ENCODE results near the gene CHN2.

Gene CHN2

DNA sequence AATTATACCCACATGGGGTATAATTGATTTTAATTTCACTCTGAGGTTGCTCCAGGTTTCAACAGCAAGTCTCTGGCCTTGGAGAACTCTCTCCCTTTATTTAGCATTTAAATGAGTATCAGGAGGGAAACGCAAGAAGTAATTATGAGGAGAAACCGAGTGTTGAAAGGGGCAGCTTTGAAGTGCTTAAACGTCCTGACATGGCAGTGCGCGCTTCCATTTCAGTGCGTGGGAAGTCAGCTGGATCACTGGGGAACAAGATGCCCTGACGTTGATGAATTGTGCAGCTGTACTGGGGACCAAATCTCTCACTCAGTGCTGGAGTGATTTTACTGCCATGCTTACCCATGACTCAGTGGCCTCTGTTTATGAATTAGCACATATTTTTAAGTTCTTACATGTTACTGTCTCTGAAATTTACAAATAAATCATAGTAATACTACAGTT, 263.0 kb downstream of the CHN2 start:
- Histone ChIP-seq H3K9me3 (ENCODE audit: control insufficient read depth, insufficient read depth, low read length) (no peaks in the 10 kb centered on the region), H3K27ac (ENCODE audit: low read depth, low read length) (peak overlapping the region; percentile 34), H3K4me1 (ENCODE audit: control insufficient read depth, insufficient read depth, low read length) (peaks cover 7% of the 10 kb centered on the region; the same call in 1 of the 2 replicates), H3K4me3 (ENCODE audit: low read depth, low read length) (no peak overlapping the region), H3K27me3 (ENCODE audit: control insufficient read depth, insufficient read depth, low read length) (no peaks in the 10 kb centered on the region), H3K9ac (ENCODE audit: low read depth, low read length) (no peak overlapping the region), H3K36me3 (ENCODE audit: control insufficient read depth, insufficient read depth, low read length) (no peaks in the 10 kb centered on the region)

- Histone ChIP-seq H3K9me3 (ENCODE audit: control insufficient read depth, insufficient read depth, low read length) (no peaks in the 10 kb centered on the region), H3K4me1 (ENCODE audit: control insufficient read depth, insufficient read depth, low read length) (peaks cover 7% of the 10 kb centered on the region; the same call in 1 of the 2 replicates), H3K9ac (ENCODE audit: low read depth, low read length) (no peak overlapping the region), H3K36me3 (ENCODE audit: control insufficient read depth, insufficient read depth, low read length) (no peaks in the 10 kb centered on the region), H3K27me3 (ENCODE audit: control insufficient read depth, insufficient read depth, low read length) (no peaks in the 10 kb centered on the region), H3K27ac (ENCODE audit: low read depth, low read length) (no peak overlapping the region), H3K4me3 (ENCODE audit: low read depth, low read length) (no peak overlapping the region)
Observed at GRCh38 chr7:29458933-29459332, 264.4 kb downstream of the CHN2 start.

DNA sequence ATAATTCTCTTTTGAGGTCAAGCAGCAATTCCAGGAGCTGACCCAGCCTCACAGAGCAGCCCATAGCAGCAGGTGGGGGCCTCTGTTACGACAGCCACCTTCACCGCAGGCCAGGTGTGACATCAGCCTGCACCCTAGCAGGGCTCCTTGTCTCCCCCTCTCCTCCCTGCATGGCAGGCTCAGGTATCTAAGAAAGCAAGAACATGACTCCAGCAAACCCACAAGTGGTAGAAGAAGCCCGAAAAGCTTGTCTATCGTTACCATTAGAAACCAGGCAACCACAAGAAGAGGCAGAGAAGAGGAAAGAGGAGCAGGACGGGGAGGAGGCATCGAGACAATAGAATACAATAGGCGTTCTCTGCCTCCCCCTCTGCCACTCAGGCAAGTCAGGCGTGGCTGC, 265.0 kb downstream of the CHN2 start:
- H3K36me3 ChIP-seq (ENCODE audit: control insufficient read depth, insufficient read depth, low read length): no peaks in the 10 kb centered on the region
- no peaks in the 10 kb centered on the region for H3K9me3 ChIP-seq (ENCODE audit: control insufficient read depth, insufficient read depth, low read length)
- H3K4me3 ChIP-seq (ENCODE audit: low read depth, low read length): no peak overlapping the region
- no peak overlapping the region for H3K9ac ChIP-seq (ENCODE audit: low read depth, low read length)
- H3K27me3 ChIP-seq (ENCODE audit: control insufficient read depth, insufficient read depth, low read length): no peaks in the 10 kb centered on the region
- no peak overlapping the region for H3K27ac ChIP-seq (ENCODE audit: low read depth, low read length)
- H3K4me1 ChIP-seq (ENCODE audit: control insufficient read depth, insufficient read depth, low read length): peaks cover 7% of the 10 kb centered on the region; the same call in 1 of the 2 replicates

- no peaks in the 10 kb centered on the region for H3K36me3 ChIP-seq (ENCODE audit: control insufficient read depth, insufficient read depth, low read length)
- no peak overlapping the region for H3K27ac ChIP-seq (ENCODE audit: low read depth, low read length)
- no peaks in the 10 kb centered on the region for H3K9me3 ChIP-seq (ENCODE audit: control insufficient read depth, insufficient read depth, low read length)
- no peaks in the 10 kb centered on the region for H3K27me3 ChIP-seq (ENCODE audit: control insufficient read depth, insufficient read depth, low read length)
- H3K9ac ChIP-seq (ENCODE audit: low read depth, low read length): no peak overlapping the region
- peaks cover 6% of the 10 kb centered on the region; the same call in 1 of the 2 replicates for H3K4me1 ChIP-seq (ENCODE audit: control insufficient read depth, insufficient read depth, low read length)
- H3K4me3 ChIP-seq (ENCODE audit: low read depth, low read length): no peak overlapping the region
Observed at GRCh38 chr7:29461996-29462395, 267.4 kb downstream of the CHN2 start.

DNA sequence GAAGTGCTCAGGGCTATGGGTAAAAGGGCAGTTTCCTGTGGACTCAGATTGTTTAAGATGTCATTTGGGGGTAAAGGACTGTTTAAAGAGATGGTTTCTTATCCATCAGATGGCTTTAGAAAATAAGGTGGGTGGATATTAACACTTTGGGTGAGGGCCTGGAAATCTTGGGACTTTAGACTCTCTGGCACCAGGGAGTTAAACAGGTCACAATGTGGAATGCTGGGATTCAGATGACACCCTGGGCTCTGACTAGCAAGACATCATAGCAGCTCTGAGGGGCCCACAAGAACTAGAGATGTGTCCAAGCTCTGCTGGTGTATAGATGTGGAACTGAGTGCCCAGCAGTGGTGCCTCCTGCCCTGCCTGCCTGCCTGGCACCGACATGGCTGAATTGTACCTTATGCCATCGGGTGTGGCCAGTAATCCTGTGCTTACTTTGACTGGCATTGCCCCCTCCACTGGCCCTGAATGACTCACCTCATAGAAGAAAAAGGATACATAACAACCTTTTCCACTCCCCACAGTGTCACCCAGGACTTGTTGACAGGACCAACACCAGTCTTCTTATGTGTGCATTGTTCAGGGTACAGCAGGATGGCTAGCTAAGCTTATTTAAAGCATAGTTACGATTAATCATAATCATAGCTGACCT, 269.1 kb downstream of the CHN2 start:
- no peak overlapping the region for H3K9ac ChIP-seq (ENCODE audit: low read depth, low read length)
- H3K4me3 ChIP-seq (ENCODE audit: low read depth, low read length): no peak overlapping the region
- no peaks in the 10 kb centered on the region for H3K9me3 ChIP-seq (ENCODE audit: control insufficient read depth, insufficient read depth, low read length)
- H3K36me3 ChIP-seq (ENCODE audit: control insufficient read depth, insufficient read depth, low read length): no peaks in the 10 kb centered on the region
- H3K4me1 ChIP-seq (ENCODE audit: control insufficient read depth, insufficient read depth, low read length): no peaks in the 10 kb centered on the region
- H3K27me3 ChIP-seq (ENCODE audit: control insufficient read depth, insufficient read depth, low read length): no peaks in the 10 kb centered on the region
- no peak overlapping the region for H3K27ac ChIP-seq (ENCODE audit: low read depth, low read length)

- Histone ChIP-seq H3K9ac (ENCODE audit: low read depth, low read length) (no peak overlapping the region), H3K27ac (ENCODE audit: low read depth, low read length) (no peak overlapping the region), H3K27me3 (ENCODE audit: control insufficient read depth, insufficient read depth, low read length) (no peaks in the 10 kb centered on the region), H3K9me3 (ENCODE audit: control insufficient read depth, insufficient read depth, low read length) (no peaks in the 10 kb centered on the region), H3K4me1 (ENCODE audit: control insufficient read depth, insufficient read depth, low read length) (no peaks in the 10 kb centered on the region), H3K36me3 (ENCODE audit: control insufficient read depth, insufficient read depth, low read length) (no peaks in the 10 kb centered on the region), H3K4me3 (ENCODE audit: low read depth, low read length) (no peak overlapping the region)
Observed at GRCh38 chr7:29464753-29465152, 270.2 kb downstream of the CHN2 start.

DNA sequence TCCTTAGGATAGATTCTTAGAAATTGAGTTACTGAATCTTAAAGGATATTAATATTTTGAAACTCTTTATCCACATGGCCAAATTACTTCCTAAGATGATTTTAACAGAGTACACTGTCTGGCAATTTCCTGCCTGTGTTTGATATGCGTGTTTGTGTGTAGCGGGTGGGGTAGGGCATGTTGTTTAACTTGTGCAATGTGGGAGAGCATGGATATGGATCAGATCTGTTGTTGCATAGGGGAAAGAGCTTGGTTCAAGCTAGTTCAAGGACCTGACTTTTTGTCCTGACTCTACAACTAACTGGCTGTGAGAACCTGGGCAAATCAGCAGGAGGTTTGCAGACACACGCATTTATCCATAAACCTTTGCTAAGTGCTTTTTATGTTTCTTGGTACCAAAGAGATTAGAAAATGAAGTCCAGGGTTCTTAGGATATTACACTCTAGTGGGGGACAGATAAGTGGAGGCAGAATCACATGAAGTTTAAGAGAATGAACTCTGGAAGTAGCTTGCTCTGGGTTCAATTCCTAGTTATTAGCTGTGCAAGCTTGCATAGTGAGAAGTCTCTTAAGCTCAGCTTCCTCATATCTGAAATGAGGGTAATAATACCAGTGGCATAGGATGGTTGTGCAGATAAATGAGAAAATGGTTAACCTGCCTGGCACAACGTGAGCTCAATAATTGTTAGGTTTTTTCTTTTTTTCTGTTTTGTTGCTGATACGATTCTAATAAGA, 272.8 kb downstream of the CHN2 start:
- H3K4me1 ChIP-seq (ENCODE audit: control insufficient read depth, insufficient read depth, low read length): no peaks in the 10 kb centered on the region

DNA sequence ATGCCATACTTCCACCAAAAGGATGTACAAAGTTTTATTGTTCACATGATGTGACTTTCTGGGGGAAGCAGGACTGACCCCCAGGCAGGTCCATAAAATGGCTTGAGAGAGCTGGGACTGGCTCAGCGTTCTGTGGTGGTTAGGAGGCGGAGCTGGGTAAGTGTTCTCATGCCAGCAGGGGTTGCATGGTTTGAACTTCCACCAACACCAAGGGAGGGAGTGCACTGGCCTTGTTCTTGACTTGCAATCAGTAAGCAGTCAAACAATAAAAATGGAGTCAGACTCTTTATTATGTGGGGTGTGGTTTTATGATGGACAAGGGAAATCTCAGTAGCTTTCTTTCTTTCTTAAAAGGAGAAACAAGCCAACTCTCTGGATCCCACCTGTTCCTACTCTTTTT, 273.6 kb downstream of the CHN2 start:
- H3K4me3 ChIP-seq (ENCODE audit: low read depth, low read length): no peak overlapping the region
- H3K27me3 ChIP-seq (ENCODE audit: control insufficient read depth, insufficient read depth, low read length): no peaks in the 10 kb centered on the region
- H3K9ac ChIP-seq (ENCODE audit: low read depth, low read length): no peak overlapping the region
- H3K27ac ChIP-seq (ENCODE audit: low read depth, low read length): no peak overlapping the region
- H3K4me1 ChIP-seq (ENCODE audit: control insufficient read depth, insufficient read depth, low read length): no peaks in the 10 kb centered on the region
- no peaks in the 10 kb centered on the region for H3K36me3 ChIP-seq (ENCODE audit: control insufficient read depth, insufficient read depth, low read length)
- H3K9me3 ChIP-seq (ENCODE audit: control insufficient read depth, insufficient read depth, low read length): no peaks in the 10 kb centered on the region

More for the DNA sequence above, 272.8 kb downstream of the CHN2 start:
- no peak overlapping the region for H3K4me3 ChIP-seq (ENCODE audit: low read depth, low read length)
- H3K27me3 ChIP-seq (ENCODE audit: control insufficient read depth, insufficient read depth, low read length): no peaks in the 10 kb centered on the region
- H3K9ac ChIP-seq (ENCODE audit: low read depth, low read length): no peak overlapping the region
- H3K36me3 ChIP-seq (ENCODE audit: control insufficient read depth, insufficient read depth, low read length): no peaks in the 10 kb centered on the region
- no peaks in the 10 kb centered on the region for H3K9me3 ChIP-seq (ENCODE audit: control insufficient read depth, insufficient read depth, low read length)
- no peak overlapping the region for H3K27ac ChIP-seq (ENCODE audit: low read depth, low read length)

GRCh38 chr7:29469281-29469680, 274.7 kb downstream of the CHN2 start:
- no peak overlapping the region for H3K4me3 ChIP-seq (ENCODE audit: low read depth, low read length)
- H3K27me3 ChIP-seq (ENCODE audit: control insufficient read depth, insufficient read depth, low read length): no peaks in the 10 kb centered on the region
- H3K9ac ChIP-seq (ENCODE audit: low read depth, low read length): no peak overlapping the region
- no peaks in the 10 kb centered on the region for H3K36me3 ChIP-seq (ENCODE audit: control insufficient read depth, insufficient read depth, low read length)
- H3K9me3 ChIP-seq (ENCODE audit: control insufficient read depth, insufficient read depth, low read length): no peaks in the 10 kb centered on the region
- no peak overlapping the region for H3K27ac ChIP-seq (ENCODE audit: low read depth, low read length)
- no peaks in the 10 kb centered on the region for H3K4me1 ChIP-seq (ENCODE audit: control insufficient read depth, insufficient read depth, low read length)

DNA sequence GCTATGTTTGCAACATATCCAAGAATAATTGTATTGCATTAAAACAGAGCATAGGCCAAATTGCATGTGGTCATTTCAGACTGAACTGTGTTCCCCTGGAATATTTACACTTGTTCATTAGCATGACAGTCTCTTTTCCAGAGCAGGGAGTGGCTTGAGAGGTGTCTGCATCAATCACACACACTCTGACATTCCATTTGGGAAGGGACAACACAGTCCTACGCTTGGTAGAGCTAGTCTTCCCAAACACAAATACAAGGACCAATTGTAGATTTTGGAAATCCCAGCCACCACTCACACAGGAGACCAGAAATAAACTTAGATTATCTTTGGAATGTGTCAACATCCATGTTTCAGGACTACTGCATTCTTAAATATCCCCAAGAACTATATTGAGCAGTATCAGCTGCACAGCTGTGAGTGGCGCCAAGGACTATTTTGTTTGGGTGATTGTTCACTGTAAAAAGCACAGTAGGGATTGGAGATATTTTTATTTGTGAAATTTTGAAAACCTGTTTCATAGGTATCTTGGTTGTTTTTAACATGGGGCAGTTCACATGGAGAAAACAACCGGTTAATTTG, 275.5 kb downstream of the CHN2 start:
- Histone ChIP-seq H3K36me3 (ENCODE audit: control insufficient read depth, insufficient read depth, low read length) (no peaks in the 10 kb centered on the region), H3K9me3 (ENCODE audit: control insufficient read depth, insufficient read depth, low read length) (no peaks in the 10 kb centered on the region), H3K27ac (ENCODE audit: low read depth, low read length) (no peak overlapping the region), H3K27me3 (ENCODE audit: control insufficient read depth, insufficient read depth, low read length) (no peaks in the 10 kb centered on the region), H3K9ac (ENCODE audit: low read depth, low read length) (no peak overlapping the region), H3K4me3 (ENCODE audit: low read depth, low read length) (no peak overlapping the region), H3K4me1 (ENCODE audit: control insufficient read depth, insufficient read depth, low read length) (no peaks in the 10 kb centered on the region)

Measured in HUES48 (cell line).